NK-92 (cell line): ENCODE data around the gene GP1BB.

Experiments
- DNase-seq: peaks from one replicate; lab custom pipeline; 2025; ENCODE audit not compliant: unreplicated experiment; lab: John Stamatoyannopoulos, UW

Gene GP1BB

DNA sequence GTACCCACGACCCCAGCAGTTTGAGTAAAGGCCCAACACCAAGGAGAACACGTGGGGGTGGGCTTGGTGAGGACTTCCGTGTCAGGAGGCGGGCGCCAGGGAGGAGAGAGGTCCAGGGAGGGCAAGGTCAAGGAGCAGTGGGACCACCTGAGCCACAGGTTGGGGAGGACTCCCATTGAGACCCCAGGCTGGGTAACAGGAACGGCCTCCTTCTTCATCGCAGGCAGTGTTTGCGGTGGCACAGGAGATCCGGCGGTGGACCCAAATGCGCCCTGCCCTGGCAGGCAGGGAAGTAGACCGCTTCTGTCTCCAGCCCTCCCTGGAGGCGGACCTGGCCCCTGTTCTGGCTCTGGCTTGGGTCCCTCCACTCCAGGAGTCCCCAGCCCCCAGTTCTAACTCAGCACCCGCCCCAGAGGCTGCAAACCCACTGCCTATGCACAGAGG is 31.4 kb downstream of the GP1BB start:
- no peak for DNase-seq

DNA sequence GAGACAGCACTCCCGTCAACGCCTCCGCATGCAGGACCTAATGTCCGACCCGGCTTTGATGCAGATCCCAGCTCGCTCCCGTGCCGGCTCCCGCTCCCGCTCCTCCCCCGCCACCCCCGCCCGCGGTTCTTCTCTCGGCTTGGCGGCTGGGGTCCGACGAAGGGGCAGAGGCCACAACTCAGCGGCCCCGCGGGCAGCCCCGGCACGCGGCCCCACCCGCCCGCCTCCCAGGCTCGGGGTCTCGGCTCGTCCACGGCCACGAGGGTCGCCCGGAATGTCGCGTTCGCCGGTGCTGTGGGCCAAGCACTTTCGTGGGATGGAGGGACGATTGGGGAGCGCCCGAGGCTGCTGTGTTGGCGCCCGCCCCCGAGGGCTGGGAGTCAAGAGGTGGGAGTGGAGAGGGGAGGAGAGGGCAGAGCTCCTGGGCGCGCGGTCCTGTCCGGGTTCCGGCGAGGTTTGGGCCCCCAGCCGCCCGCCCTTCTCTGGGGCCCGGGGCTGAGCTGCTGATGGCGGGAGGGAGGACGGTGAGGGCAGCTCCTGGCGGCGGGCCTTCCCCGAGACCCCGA is 31.9 kb downstream of the GP1BB start:
- DNase-seq = no peak

DNA sequence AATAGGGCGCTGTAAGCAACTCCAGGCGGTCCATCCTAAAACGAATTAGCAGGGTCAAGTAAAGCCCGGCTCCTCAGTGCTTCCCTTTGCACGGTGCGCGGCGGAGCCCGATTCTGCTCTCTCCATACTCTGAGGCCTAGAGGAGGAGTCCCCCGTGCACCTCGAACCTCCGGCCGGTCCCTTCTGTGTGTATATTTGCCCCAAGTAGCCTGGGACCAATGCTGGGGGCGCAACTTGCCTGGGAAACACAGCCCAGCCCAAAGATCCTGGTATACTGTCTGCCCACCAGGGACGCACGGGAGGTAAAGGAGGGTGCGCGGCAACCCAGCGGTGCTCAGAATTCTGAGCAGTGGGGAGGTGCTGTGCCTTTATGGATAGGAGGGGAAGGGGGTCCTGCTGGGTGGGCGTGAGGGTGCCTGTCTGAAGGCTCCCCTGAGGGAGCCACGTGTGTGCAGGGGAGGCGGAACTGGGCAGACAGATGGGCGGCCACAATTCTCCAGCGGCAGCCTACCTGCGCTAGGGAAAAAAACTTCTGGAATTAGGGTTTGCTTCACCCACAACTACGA is 32.5 kb downstream of the GP1BB start:
- no peak for DNase-seq

GRCh38 chr22:19756288-19757128 is 33.2 kb downstream of the GP1BB start:
- no peak for DNase-seq

GRCh38 chr22:19757140-19757984 is 34.0 kb downstream of the GP1BB start:
- no peak for DNase-seq

- no peak for DNase-seq
Measured at GRCh38 chr22:19757985-19758895, 34.9 kb downstream of the GP1BB start.

GRCh38 chr22:19758896-19759426 is 35.6 kb downstream of the GP1BB start:
- DNase-seq = no peak

- DNase-seq = no peak
Measured at GRCh38 chr22:19759427-19760057, 36.2 kb downstream of the GP1BB start.

DNA sequence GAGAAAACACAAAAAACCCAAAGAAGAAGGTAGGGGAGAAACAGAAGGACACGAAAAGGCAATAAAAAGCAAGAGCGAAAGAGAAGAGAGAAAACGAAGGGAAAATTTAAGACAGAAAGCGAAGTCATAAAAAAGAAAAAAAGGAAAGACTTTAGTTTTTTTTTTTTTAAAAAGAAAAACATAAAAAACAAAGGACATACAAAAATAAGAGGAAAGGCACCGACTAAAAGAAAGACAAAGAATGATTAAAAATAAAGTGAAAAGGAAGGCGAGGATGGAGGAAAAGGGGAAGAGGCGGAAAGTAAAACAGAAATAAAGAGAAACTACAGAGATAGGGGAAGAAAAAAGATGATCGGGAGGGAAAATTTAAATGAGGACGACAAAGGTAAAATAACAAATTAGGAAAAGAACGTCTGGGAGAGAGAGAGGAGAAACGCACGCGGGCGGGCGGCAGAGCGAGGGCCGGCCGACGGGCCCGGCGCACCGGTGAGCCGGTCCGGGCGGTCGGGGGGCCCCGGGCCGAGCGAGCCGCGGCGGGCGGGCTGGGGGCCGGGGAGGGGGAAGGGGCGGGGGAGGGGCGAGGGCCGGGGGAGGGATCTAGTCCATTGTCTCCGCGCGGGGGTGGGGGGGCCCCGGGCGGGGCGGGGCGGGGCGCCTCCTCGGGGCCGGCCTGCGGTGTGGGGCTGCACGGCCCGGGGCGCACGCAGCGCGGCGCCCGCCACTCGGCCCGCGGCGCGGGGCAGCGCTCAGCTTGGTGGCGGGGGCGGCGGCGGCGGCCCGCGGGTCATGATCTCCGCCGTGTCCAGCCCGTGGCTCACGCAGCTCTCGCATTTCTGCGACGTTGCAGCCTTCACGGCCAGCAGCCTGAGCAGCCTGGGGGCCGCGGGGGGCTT is 37.0 kb downstream of the GP1BB start, which contains the start of gene TBX1:
Gene TBX1 (plus strand): TSS at position 721 of the 893 bp plus-strand sequence. CDS start 66 bp downstream, at position 787.
- DNase-seq = no peak

DNA sequence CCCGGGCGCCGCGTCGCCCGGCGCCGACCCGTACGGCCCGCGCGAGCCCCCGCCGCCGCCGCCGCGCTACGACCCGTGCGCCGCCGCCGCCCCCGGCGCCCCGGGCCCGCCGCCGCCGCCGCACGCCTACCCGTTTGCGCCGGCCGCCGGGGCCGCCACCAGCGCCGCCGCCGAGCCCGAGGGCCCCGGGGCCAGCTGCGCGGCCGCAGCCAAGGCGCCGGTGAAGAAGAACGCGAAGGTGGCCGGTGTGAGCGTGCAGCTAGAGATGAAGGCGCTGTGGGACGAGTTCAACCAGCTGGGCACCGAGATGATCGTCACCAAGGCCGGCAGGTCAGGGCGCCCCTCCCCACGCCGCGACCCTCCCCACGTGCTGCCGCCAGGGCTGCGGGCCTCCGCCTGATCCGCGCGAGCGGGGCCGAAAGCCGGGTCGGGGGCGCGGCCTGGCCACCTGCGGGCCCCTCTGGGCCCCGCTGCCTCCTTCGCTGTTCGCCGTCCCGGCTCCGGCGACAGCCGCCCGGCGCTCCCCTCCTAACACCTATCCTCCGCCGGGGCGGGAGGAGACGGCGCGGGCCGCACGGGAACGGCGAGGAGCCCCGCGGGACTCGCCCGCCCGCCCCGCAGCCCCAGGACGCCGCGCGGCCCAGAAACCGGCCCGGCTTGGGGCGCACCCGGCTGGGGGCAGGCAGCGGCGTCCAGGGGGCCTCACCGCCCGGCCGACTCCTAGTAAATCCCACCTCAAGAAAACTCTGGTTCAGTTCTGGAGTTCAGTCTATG is 37.8 kb downstream of the GP1BB start:
- DNase-seq = no peak

GRCh38 chr22:19761725-19762567 is 38.6 kb downstream of the GP1BB start:
- no peak for DNase-seq

DNA sequence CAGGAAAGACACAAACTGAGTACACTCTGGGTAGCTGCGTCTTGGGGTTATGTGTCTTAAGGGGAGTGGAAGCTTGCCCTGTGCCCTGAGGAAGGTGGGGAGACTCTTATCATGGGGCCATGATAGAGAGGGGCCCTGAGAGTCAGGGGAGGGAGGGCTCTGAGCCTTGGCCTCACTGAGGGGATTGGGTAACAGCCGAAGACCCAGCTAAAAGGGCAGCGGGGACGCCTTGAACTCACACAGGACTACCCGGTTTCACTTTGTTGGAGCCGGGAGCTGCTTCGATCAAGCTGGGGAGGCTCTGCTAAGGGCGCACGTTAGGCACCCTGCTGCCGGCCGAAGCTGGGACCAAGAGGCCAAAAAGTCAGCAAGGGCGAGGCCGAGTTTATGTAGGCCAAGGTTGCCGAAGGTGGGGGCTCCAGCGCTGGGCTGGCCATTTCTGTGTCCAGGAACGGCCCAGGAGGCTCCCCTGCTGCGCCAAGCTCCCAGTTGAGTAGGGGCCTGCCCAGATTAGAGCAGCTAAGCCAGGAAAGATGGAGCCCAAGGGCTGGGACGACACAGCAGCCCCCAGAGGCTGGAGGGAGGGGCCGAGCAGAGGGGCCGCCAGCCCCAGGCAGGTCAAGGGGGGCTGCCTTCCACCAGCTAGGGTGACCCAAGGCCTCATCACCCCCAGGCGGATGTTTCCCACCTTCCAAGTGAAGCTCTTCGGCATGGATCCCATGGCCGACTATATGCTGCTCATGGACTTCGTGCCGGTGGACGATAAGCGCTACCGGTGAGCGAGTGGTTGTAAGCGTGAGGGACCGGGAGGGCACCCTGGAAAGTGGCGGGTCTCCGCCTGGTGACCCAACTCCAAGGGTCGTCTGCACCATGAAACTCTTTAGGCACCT is 39.5 kb downstream of the GP1BB start:
- no peak for DNase-seq

- DNase-seq = no peak
Measured at GRCh38 chr22:19763458-19764298, 40.3 kb downstream of the GP1BB start.

- DNase-seq = no peak
Measured at GRCh38 chr22:19764299-19764593, 40.9 kb downstream of the GP1BB start.
